ENCODE data around the gene AMBRA1. TPM values are rescaled to one million over a fixed set of nuclear protein-coding genes. Genes with fewer than 3 reads are reported as not detected.

Gene AMBRA1
- total and polyA plus RNA-seq, 2 experiments from 2014 or later = 10.5 to 52.7 TPM

DNA sequence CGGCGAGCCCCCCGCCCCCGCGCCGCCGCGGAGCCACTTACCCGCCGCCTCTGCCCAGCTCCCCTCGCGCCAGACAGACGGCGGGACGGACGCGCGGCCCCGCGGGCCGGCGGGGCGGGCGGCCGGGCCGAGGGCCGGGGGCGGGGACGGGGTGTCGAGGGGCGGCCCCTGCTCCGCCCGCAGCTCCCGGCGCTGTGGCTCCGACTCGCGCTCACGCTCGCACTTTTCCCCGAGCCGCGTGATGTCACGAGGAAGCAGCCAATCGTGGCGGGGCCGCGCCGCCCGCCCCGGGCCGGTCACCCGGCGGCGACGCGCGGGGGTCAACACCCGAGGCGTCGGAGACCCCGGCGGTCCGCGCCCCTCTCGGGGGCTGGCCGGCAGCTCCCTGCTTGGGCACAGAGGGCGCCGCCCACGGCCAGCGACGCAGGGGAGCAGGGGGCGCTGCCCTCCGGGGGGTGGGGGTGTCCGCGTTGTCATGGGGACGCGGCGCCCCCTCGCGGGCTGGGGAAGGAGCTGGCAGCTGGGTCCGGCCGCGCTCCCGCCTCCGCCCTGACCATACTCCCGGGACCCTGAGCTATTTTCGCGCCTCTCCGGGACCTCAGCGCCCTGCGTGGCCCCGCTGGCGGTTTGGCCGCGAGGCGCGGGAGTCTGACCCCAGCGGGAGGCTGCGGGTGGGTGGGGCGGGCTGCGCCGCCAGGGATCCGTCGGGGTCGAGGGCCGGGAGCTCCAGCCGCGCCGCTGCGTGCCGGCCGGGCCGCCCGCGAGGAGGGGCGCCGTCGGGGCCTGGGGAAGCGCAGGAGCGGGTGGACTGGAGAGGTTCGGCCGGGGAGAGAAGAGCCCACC, 202.0 kb downstream of the AMBRA1 start, which contains the start of gene CHRM4:
CHRM4 (minus strand) TSS at position 199 of the 843 bp plus-strand sequence. CDS start 5,219 bp downstream, outside the sequence.
- Histone ChIP-seq H3K27ac (no peak within 1 kb of the TSS), H3K9me3 (ENCODE audit: low read depth) (no peaks in the 10 kb centered on the region), H3K4me3 (peak within 1 kb of the TSS; percentile 38), H3K4me1 (ENCODE audit: low read depth) (peaks cover 22% of the 10 kb centered on the region), H3K27me3 (peaks cover 20% of the 10 kb centered on the region), H3K36me3 (no peaks in the 10 kb centered on the region)
- DNase-seq (ENCODE audit: low read depth in 1 of 2, low spot score in 1 of 2) = peak; percentile 52 to 79
- TF ChIP-seq, protein P1, sequence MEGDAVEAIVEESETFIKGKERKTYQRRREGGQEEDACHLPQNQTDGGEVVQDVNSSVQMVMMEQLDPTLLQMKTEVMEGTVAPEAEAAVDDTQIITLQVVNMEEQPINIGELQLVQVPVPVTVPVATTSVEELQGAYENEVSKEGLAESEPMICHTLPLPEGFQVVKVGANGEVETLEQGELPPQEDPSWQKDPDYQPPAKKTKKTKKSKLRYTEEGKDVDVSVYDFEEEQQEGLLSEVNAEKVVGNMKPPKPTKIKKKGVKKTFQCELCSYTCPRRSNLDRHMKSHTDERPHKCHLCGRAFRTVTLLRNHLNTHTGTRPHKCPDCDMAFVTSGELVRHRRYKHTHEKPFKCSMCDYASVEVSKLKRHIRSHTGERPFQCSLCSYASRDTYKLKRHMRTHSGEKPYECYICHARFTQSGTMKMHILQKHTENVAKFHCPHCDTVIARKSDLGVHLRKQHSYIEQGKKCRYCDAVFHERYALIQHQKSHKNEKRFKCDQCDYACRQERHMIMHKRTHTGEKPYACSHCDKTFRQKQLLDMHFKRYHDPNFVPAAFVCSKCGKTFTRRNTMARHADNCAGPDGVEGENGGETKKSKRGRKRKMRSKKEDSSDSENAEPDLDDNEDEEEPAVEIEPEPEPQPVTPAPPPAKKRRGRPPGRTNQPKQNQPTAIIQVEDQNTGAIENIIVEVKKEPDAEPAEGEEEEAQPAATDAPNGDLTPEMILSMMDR (IDR thresholded peaks at IDR 0.05; ENCODE audit: low read depth, low read length) = peak; percentile 39

DNA sequence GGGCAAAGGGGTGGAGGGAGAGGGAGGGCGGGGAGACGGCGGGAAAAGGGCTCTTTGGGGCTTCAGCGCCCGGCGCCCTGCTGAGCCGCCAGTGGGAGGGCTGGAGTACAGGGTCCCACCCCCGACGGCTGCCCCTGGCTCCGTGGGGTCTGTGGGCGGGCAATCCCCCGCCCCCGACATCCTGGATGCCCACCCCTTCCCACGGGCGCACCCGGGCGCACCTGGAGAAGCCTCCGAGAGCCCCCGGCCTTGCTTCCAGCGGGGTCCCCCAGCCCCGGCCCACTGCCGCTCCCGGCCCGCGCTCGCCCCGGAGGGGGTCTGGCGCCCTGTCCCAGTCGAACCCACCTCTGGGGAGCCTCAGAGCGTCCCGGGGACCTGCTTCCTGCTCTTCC, 202.6 kb downstream of the AMBRA1 start:
- TF ChIP-seq, protein P1 (IDR thresholded peaks at IDR 0.05; ENCODE audit: low read depth, low read length) = no peak
- Histone ChIP-seq H3K27me3 (peaks cover 20% of the 10 kb centered on the region), H3K27ac (no peak overlapping the region), H3K36me3 (no peaks in the 10 kb centered on the region), H3K4me1 (ENCODE audit: low read depth) (peaks cover 22% of the 10 kb centered on the region), H3K9me3 (ENCODE audit: low read depth) (no peaks in the 10 kb centered on the region), H3K4me3 (peak overlapping the region; percentile 38)
- no peak for DNase-seq (ENCODE audit: low read depth in 1 of 2, low spot score in 1 of 2)

DNA sequence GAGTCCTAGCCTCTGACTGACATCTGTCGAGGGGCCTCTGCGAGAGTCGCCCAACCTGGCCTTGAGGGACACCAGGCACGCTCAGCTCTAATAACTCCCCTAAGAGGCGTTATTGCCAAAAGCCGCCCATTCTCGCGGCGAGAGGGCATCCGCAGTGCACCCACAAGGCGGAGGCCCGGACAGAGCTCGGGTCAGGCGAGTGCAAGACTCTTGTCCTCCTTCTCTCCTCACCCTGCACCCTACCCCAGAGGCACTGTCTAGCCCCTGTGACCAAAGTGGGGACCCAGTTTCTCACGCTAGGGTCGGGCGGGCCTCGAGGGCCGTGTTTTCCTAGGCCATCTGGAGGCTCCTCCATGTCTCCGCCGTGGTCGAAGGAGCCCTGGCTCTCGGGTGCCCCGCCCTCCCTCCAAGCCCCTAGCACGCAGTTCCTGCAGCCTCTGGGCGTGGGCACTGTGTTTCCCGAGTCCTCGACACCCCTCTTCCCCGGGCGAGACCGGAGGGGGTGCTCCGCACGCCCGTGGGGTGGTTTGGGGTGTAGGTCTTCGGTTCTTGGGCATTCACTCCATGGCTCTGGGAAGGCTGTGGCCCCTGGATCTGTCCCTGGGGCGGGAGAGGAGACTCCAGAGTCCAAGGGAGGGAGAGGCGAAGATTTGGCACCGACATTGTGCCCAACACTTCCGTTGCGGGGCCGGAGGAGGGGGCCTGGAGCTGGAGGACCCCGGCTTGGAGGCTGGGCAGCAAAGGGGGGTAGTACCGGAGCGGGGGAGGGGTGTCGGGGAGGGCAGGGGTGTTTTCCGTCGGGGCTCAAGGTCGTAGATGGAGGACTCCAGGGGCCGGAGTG, 203.3 kb downstream of the AMBRA1 start:
- Histone ChIP-seq H3K27ac (no peak overlapping the region), H3K27me3 (peaks cover 20% of the 10 kb centered on the region), H3K4me3 (peak overlapping the region; percentile 37), H3K9me3 (ENCODE audit: low read depth) (no peaks in the 10 kb centered on the region), H3K36me3 (no peaks in the 10 kb centered on the region), H3K4me1 (ENCODE audit: low read depth) (peaks cover 22% of the 10 kb centered on the region)
- DNase-seq (ENCODE audit: low read depth in 1 of 2, low spot score in 1 of 2) = no peak
- TF ChIP-seq, protein P1 (IDR thresholded peaks at IDR 0.05; ENCODE audit: low read depth, low read length) = no peak

DNA sequence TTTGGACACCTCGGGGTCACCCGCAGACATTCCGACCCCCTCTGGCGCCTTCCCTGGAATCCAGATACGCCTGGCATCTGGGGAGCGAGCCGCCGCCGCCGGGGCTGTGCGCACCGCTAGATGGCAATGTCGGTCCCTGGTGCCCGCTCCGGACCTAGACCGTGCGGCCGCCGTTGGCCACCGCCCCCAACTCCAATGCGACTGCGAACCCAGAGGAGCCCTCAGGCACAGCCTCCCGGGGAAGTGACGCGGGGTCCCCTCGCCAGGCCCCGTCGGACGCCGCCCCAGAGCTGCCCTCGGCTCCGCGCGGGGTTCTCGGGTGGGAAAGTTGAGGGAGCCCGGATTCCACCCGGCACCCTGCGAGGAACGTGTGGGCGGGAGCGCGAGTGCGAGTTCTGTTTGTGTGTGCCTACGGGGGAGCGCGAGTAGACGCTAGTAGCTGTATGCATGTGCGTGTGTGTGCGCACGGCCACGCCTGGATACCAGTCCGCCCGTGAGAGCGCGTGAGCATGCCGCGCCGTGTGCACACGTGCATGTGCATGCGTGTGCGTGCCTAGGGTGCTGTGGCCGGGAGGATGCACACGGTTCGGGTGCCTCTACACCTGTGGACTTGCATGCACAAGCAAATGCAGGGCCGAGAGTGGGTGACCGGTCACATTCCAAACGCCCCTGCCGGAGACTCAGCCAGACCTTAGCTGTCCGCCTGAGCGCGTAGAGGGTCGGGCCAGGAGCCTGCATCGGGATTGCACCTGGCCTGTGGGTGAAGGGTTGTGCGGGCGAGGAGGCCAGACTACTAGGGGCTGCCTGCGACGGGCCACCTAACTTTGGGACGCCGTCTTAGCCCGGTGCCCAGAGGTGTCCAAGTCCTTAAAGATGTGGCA, 204.1 kb downstream of the AMBRA1 start:
- Histone ChIP-seq H3K9me3 (ENCODE audit: low read depth) (no peaks in the 10 kb centered on the region), H3K36me3 (no peaks in the 10 kb centered on the region), H3K27me3 (peaks cover 20% of the 10 kb centered on the region), H3K4me1 (ENCODE audit: low read depth) (peaks cover 22% of the 10 kb centered on the region), H3K27ac (no peak overlapping the region), H3K4me3 (peak overlapping the region; percentile 37)
- peak; percentile 72 to 90 for DNase-seq (ENCODE audit: low read depth in 1 of 2, low spot score in 1 of 2)
- TF ChIP-seq, protein P1 (IDR thresholded peaks at IDR 0.05; ENCODE audit: low read depth, low read length) = peak; percentile 75

Data from cardiac muscle cell (in vitro differentiated cells and primary cell).